GM12872 (cell line): ENCODE measurements around the gene CD53.

Experiments used
- CTCF ChIP-seq: IDR thresholded peaks from 3 replicates; pipeline ENCODE4 v1.5.1; 2011; ENCODE audit warnings: low read depth, mild to moderate bottlenecking, low read length, moderate library complexity; ENCODE audit not compliant: insufficient read depth

The CD53 gene

DNA sequence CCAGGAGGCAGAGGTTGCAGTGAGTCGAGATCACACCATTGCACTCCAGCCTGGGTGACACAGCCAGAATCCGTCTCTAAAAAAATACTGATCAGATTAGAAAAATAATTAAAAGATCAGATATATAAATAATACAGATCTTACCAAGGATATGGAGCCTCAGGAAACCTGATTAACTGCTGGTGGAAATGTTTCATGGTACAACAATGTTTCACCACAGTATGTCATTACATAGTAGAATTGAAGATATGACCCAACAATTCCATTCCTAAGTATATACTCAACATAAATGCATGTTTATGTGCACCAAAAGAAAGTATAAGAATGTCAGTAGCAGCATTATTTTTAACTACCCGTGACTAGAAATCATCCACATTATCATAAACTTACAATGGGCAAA, 41.7 kb downstream of the CD53 start:
- no peak for TF ChIP-seq CTCF

GRCh38 chr1:110915804-110916203, 42.9 kb downstream of the CD53 start:
- no peak for TF ChIP-seq CTCF

DNA sequence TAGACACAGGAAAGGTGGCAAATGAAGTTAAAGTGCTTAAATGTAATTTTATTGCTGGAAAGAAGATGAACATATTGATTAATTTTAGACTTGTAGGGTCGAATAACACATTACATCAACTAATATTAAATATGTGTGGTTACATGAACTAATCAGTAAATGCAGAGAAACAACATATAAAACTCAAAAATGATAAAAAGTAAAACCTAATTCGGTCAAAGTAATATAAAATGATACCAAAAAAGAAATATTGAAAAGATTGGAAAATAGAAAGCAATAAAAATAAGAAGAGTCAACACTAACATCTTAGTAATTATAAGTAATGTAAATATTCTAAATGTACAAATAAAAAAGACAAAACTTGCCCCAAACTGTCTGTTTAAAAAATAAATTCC, 43.3 kb downstream of the CD53 start:
- TF ChIP-seq CTCF = no peak

DNA sequence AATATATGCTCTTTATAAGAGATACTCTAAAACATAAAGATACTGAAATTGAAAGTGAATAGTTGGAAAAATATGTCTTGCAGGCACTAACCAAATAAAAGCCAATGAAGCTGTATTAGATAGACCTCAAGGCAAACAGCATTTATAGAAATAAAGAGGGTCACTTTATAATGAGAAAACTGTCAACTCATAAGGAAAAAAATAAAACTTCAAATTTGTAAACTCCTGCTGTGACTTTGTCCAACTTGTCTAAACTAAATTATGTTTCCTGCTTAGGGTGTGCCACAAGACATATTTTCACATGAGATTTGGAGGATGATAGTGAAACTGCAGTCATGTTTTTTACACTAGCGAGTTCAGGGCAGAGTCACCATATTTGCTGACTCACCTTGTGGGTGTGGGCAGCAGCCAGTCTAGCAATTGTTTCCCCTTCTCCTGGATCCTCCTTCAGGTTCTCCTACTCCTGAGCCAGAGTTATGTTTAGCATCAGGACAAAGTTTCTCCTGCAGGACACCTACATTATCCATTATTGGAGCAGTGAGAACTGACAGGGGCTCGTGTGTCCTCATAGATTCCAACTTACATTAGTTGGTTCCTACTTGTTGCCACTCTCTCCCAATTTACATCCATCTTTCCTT, 43.8 kb downstream of the CD53 start:
- TF ChIP-seq CTCF = no peak

- TF ChIP-seq CTCF = no peak
Observed at GRCh38 chr1:110918016-110918415, 45.1 kb downstream of the CD53 start.

- no peak for TF ChIP-seq CTCF
Observed at GRCh38 chr1:110921953-110922352, 49.0 kb downstream of the CD53 start.

DNA sequence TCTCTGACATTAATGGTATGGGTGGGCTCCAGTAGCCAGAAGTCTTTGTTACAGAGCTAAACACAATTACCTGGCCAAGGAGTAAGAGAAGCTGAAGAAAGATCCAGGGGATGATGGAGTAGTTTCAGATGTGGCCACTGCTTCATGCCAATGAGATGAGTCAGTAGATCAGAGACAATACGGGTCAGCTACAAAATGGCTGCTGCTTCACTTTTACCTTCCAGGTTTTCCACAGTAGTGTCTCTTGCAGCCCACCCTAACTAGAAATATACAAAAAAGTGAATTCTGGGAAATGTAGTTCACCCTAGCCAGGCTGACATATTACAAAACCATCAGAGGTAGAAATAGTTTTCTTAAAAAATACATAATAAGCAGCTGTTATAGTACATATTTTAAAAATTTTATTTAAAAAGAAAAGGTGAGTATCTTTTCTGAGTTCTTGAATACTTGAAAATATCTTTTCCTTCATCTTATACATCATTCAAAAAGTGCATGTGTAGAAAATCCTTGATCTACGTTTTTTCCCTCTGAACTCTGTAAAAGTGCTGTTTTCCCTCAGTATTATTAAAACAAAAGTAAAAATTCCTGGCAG, 54.6 kb downstream of the CD53 start:
- no peak for TF ChIP-seq CTCF
